HG02943 (cell line): ENCODE results near the gene SPON1.
"Not testable (repeated sequence)": the region's sequence is repeated elsewhere in the genome, so short reads cannot be mapped to it uniquely, and the experiment has no call there.

Source experiments
- ATAC-seq: cut with Tn5 transposase; IDR thresholded peaks from one replicate; pipeline ENCODE4 v1.9.1; 2021; ENCODE audit warnings: mild to moderate bottlenecking, low read depth, moderate library complexity; ENCODE audit not compliant: unreplicated experiment

SPON1 gene

DNA sequence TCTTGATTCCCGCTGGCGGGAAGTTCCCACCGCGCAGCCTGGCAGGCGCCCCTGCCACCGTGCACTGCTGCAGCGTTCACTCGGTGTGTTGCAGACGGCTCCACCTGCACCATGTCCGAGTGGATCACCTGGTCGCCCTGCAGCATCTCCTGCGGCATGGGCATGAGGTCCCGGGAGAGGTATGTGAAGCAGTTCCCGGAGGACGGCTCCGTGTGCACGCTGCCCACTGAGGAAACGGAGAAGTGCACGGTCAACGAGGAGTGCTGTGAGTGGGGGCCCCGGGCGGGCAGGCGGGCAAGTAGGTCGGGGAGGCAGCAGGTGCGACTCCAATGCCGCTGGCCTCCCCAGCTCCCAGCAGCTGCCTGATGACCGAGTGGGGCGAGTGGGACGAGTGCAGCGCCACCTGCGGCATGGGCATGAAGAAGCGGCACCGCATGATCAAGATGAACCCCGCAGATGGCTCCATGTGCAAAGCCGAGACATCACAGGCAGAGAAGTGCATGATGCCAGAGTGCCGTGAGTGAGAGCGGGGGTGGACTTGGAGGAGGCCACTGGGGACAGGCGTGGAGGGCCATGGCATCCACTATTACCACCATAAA, 296.8 kb downstream of the SPON1 start:
- no peak for ATAC-seq

DNA sequence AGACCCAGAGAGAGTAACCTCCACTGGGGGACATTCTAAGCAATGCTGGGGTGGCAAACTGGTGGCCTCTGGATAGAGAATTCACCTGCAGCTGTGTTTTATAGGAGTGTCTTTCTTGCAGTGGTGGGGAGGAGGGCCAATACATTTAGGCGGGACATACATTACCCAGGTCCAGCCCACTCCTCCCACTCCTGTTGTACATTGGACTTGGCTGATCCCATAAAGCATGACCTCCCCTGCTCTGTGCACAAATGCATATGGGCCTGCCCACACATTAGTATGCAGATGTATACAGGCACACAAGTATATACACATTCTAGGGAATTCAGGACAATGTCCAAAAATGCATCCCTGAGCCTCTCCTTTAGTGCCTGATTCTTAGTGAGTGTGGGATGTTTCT, 297.4 kb downstream of the SPON1 start:
- ATAC-seq: no peak

DNA sequence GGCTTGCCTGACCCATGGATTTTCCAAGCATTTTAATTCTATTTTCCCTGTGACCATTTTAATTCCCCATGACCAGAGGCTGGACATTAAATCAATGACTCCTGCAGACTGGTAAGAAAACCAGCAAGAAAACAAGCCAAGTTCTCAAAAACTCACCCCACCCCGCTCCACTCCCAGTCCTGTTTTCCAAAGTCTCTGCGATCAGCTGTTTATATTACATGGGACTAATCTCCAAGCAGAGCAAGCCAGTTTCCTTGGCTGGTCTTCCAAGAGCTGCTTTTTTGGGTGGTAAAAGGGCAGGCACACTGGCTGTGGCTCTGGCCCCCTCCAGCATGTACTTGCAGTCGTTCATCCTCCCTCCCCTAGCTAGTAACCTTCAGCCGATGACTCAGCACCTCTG, 298.5 kb downstream of the SPON1 start:
- ATAC-seq: no peak

DNA sequence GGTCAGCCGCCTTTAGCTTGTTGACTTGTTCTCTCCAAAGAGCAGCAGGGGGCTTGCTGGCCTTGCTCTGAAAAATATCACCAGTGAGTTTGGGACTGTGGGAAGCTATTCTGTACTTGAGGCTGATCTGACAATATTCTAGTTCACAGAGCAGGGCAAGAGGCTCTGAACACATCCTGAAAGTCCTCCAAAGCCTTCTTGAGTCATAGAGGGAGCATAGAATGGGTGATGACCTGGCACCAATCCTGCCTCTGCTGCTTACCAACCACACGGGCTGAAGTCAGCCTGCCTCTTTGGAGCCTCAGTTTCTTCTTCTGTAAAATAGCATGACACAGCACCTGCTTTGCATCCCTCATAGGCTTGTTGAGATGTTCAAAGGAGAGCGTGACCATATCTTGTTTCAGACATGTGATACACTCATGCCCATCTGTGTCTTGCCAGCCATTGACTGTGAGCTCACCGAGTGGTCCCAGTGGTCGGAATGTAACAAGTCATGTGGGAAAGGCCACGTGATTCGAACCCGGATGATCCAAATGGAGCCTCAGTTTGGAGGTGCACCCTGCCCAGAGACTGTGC, 299.8 kb downstream of the SPON1 start:
- ATAC-seq: no peak

DNA sequence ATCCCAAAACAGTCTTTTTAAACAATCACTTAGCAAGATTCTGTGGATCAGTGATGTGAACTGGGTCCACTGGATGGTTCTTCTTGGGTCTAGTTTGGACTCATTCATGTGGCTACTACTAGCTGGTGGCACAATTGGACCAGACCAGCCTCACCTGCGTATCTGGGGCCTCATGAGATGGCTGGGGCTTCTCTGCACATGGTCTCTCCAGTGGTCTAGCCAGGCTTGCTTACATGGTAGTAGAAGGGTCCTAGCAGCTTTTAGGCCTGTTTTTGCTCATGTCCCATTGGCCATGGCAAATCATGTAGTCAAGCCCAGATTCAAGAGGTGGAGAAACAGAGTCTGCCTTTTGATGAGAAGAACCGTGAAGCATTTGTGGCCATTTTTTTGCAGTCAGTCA, 302.4 kb downstream of the SPON1 start:
- no peak for ATAC-seq

DNA sequence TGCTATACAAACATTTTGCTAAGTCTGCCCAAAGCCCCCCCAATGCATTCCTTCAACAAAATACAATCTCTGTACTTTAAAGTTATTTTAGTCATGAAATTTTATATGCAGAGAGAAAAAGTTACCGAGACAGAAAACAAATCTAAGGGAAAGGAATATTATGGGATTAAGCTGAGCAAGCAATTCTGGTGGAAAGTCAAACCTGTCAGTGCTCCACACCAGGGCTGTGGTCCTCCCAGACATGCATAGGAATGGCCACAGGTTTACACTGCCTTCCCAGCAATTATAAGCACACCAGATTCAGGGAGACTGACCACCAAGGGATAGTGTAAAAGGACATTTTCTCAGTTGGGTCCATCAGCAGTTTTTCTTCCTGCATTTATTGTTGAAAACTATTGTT, 304.1 kb downstream of the SPON1 start:
- ATAC-seq: no peak

DNA sequence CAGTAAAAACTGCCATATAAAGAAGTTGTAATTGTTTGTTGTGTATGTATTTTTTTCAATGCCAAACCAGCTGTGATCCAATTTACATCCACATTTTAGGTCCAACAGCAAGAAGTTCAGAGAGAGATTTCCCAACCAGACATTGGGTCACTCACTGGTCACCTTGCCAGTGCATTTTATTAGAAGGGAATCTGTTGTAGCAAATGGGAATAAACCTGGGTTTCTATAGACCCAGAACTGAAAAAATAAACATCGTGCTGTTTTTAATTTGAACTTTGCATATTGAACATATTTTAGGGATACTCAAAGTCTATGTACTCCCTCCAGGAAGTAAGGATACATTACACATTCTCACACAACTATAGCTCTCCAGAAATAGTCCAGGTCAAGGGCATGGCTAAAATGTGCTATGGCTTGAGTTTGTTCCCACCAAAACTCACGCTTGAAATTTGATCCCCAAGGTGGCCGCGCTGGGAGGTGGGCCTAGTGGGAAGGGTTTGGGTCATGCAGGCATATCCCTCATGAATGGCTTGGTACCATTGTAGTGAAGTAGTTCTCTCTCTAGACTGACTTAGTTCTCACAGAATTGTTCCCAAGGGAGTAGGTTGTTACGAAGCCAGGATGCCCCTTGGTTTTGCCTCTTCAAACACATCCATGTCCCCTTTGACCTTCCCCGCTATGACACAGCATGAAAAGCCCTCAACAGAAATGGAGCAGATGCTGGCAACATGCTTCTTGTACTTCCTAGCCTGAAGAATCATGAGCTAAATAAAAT, 305.5 kb downstream of the SPON1 start:
- ATAC-seq: no peak

DNA sequence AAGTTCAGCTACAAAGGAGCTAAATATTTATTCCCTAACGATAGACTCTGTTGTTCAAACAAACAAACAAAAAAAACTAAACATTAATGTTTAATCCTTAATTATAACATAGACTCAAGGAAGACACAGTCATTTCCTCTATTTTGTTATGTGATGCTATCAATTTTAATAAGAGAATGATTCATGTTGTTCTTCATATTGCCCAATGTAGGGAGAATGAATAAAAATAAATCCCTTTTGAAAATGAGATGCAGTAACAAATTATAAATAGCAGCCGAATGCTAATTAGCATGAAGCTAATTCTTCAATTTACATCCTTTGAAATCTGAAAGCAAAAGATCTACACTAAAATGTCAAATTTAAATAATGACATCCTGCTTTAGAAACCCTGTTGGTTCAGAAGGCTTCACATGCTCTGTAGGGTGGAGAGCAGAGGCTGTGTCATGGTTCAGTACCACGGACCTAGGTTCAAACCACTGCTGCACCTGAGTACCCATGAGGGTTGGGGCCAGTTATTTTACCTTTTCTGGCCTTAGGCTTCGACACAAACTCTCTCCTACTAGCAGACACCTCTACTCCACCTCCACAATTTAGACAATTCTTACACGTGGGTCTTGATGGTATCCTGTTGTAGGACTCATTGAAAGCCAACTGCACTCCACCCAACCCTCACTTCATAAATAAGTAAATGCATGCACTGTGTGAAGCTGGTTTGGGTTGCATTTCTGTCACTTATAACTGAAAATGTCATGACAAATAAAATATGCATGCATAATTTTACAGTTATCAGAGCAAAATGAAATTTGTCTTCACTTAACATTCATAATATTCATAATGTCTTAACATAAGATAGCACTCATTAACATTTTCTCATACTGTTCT, 307.4 kb downstream of the SPON1 start:
- no peak for ATAC-seq

DNA sequence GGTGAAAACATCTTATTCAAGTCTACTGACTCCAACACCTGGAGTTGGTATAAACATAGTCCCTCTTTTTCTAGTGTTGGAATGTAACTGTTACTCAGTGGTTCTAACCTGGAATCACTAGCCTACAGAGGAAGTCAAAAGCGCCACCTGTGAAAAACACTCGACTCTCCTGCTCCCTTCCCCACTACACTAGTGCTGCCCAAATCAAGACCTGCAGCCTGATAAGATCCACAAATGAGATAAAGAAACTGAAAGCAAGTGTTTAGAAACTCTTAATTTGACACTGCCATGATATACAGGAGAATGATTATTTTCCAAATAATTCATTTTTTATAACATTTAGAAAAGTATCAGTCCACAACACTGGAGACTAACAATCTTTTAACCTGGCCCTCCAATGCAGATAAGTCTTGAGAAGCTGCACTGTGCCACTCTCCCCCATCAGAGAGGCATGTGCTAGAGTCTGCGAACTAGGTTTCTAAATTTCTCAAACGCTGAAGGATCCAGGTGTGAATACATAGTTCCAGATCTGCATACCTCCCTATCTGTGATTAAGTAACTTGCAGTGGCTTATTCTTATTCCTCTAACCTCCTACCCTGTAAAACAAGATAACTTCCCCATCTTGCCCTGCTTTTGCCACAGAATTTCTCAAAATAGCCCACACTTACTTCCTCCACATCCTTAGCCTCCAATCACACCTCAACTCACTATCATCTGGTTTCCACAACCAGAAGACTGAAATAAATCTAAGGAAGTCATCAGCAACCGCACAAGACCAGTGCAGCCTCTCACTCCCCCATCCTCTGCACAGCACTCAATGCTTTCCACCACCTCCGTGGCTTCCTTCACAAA, 308.4 kb downstream of the SPON1 start:
- peak; percentile 60 for ATAC-seq

DNA sequence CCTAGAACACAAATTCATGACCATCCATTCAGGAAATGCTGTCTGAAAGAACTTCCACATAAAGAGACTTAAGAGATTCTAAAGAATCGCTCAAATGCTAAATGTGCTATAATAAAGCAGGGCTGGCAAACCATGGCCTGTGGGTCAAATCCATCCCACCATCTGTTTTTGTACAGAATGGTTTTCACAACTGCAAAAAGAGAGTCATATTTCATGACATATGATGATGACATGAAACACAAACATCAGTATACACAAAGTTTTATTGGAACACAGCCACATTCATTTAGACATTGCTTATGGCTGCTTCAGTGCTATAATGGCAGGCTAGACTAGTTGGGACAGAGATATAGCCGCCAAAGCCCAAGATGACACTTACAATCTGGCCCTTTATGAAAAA, 311.4 kb downstream of the SPON1 start:
- ATAC-seq: no peak

DNA sequence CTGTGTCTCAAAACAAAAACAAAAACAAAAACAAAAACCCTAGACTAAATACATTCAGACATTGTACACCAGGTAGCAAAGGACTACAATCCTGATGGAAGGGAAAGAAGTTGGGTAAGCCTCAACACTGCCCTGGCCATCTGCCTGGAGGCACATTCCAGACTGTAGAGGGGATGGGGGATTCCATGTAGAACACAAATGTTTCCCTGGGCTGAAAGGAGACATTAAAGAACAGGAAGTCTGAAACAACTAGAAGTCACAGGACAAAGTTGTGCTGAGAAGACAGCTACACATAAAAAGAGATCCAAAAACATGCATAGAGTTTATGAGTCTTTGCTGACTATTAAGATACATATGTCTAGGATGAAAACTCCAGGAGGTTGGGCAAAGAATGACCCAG, 312.6 kb downstream of the SPON1 start:
- no peak for ATAC-seq

DNA sequence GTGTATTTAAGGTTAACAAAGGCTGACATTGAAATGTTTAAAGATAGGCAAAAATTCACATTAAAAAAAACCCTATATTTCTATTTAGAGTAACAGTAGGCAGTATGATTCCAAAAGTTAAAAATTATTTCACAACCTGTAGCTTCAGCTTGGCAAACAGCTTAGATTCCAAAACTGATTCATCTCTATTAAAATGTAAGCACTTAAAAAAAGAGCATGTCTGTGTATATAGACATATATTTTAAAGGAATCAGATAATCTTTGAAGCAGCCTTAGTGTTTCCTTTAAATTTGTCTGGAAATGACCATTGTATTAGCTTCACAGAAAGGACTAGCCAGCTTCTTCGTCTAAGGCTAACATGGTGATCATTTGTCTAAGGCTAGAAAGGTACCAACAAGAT, 316.3 kb downstream of the SPON1 start:
- not testable (repeated sequence) for ATAC-seq

DNA sequence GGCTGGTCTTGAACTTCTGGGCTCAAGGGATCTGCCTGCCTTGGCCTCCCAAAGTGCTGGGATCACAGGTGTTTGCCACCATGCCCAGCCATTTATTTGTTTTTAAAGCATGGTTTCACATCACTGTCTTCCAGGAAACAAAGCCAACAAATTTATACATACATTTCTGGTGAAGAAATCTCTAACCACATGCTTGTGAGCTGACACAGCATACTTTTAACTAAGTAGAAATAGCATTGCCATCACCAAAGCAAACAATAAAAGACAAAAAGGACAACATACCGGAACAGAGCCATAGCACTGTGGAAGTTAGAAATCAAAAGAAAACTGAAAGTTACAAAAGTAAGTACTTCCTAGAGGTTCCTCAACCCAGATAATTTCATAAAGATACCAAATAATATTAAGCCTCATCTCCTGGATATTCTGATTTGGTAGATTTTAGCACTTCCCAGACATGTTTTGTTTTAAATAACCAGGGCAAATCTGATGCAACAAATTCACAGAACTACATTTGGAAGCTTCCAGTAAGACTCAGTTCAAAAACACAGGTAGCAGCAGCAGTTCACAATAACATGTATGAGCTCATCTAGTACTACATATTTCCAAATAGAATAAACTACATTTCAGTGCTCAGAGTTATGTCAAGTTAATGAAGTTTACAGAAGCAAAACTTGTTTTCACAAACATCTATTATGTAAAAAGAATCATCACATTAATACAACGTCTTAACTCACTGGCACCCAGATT, 325.8 kb downstream of the SPON1 start:
- ATAC-seq: no peak

DNA sequence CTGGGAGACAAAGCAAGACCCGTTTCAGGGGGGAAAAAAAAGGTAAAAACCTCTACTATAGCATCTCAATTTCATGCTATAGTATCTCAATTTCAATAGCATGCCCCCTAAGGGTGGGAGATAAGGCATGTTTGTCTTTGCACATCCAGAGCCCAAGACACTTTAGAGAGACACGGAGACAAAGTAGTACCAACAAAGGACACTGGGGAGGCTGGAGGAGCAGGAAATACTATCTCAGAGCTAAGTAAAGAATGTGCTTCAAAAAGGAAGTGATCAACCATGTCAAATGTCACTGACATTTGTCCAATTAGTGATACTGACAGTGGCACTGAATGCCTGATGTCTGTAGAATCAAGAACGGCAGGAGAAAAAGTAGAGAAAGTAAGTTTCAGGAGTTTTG, 327.9 kb downstream of the SPON1 start:
- ATAC-seq: no peak

DNA sequence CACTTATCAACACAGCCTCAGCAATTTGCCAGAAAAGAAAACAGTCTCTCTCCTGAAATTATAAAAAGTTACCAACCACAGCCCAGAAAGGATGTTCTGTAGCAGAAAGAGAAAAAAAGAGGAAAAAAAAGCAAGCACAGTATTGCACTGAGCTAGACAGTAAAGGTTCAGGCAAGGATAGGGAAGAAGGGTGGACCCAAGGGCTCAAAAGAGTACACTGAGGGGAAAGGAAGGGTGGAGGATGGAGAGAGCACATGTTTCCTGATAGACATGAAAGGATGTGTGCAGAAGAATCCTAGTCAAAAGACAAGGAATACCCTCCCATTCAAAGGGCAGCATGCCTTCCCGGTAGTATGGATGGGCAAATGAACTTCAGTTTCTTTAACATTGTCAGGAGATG, 337.4 kb downstream of the SPON1 start:
- no peak for ATAC-seq

DNA sequence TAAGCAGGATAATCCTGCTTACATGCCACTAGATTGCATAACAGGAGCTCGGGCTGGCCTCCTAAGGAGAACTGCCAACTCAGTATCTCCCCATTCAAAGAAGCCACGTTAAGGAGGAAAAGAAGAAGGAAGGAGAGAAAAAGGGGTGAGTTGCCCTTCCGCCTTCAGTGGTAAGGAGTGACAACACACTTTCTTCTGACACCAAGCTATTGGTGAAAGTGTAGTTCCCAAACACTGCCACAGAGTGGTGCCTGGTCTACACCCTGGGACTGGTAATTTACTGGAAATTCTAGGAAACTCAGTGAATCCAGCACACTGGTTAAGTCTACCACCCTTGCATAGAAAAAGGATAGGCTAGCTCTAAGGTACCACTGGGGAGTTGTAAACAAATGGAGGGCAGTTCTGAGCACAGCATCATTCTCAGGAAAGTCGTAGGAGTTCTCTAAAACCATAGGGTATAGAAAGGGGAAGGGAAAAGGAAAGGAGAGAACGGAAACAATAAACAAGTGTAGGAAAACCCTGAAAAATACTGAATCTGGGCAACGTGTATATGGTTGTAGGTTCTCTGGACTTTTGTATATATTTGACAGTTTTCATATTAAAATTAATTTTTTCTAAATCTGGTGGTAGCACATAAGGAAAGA, 338.3 kb downstream of the SPON1 start:
- ATAC-seq: peak; percentile 88

DNA sequence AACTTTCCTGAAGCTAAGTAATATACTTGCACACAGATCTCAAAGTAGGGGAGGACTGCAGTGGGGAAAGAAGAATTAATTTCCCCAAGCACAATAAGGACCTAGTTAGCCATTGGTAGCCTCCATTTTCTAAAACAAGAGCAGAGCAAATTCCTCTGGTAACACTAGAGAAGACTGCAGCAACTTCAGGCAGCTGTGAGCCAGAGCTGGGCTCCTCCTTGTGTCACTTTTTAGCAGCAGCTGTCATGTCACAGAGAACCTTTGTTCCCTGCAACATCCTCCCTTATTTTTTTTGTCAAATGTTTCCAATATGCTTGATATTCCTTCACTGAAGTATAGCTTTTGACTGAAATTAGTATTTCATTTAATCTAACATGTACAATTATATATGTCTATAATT, 342.1 kb downstream of the SPON1 start:
- ATAC-seq: no peak

DNA sequence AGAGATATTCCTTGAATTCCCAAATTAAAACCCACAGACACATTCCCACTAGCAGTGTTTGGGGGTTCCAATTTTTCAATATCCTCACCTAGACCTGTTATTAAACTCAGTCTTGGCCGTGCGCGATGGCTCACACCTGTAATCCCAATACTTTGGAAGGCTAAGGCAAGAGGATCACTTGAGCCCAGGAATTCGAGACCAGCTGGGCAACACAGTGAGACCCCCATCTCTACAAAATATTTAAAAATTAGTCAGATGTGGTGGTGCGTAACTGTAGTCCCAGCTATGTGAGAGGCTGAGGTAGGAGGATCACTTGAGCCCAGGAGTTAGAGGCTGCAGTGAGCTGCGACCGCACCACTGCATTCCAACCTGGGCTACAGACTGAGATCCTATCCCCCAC, 343.1 kb downstream of the SPON1 start:
- no peak for ATAC-seq

DNA sequence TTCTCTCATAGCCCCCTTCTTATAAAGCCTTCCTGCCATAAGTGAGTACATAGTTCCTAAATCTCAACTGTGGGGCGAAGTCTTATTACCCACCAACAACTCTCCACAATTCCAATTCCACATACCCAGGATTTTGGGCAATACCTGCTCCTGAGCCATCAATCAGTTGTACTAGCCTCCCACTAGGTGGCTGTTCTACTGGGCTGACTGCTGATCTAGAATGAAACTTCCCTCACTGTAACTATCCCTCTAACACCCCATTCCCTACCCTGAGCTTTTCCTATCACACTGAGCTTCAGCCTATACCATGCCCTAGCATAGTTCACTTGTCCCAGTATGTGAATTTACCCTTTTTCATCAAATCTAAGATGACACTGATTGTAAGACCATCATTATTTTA, 344.0 kb downstream of the SPON1 start:
- ATAC-seq: no peak
